ENCODE data around the gene HAO1. TPM values are rescaled to one million over a fixed set of nuclear protein-coding genes. Genes with fewer than 3 reads are reported as not detected.

HAO1 gene
- total RNA-seq, 1 donor, result not detected

- Histone ChIP-seq H3K9me3 (ENCODE audit: low read depth, low read length) (no peaks in the 10 kb centered on the region), H3K4me1 (ENCODE audit: insufficient read depth, low read length) (no peaks in the 10 kb centered on the region), H3K27me3 (ENCODE audit: insufficient read depth, low read length) (no peaks in the 10 kb centered on the region), H3K4me3 (ENCODE audit: low read length) (no peak overlapping the region)
These were observed 42.4 kb downstream of the HAO1 start for GRCh38 chr20:7897781-7898364.

DNA sequence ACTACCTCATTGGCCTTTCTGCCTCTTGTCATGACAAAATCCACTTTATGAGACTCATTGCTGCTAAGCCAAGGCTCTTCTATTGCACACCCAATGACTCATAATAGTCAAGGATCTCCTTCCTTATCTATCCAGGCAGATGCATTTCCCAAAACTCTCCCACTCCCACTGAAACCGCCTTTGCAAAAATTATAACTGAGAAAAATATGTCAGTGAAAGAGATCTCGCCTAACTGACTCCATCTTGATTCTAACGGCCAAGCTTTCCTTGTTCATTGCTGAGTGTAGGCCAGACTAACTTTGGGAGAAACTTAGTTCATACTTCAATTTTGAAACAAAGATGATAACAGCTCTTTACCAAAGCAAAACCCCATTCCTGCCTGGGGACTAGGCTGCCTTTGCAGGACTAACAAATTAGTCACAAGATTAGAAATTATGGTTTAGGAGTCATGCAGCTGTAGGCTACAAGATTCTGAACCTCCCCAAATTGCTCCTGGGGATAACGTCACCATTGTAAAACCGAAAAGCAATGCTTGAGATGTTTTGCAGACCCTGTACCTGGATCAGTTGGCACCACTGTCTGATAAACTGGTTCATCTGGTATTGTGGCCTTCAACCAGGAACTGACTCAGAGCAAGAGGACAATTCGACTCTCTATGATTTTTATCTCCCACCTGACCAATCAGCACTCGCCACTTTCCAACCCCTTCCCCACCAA lies 47.1 kb downstream of the HAO1 start:
- Histone ChIP-seq H3K9me3 (ENCODE audit: low read depth, low read length) (no peaks in the 10 kb centered on the region), H3K27me3 (ENCODE audit: insufficient read depth, low read length) (no peaks in the 10 kb centered on the region), H3K4me3 (ENCODE audit: low read length) (no peak overlapping the region), H3K4me1 (ENCODE audit: insufficient read depth, low read length) (no peaks in the 10 kb centered on the region)

- no peaks in the 10 kb centered on the region for H3K9me3 ChIP-seq (ENCODE audit: low read depth, low read length)
- no peaks in the 10 kb centered on the region for H3K27me3 ChIP-seq (ENCODE audit: insufficient read depth, low read length)
- no peak overlapping the region for H3K4me3 ChIP-seq (ENCODE audit: low read length)
- H3K4me1 ChIP-seq (ENCODE audit: insufficient read depth, low read length), result no peaks in the 10 kb centered on the region
These were observed 48.6 kb downstream of the HAO1 start for GRCh38 chr20:7891705-7892104.

DNA sequence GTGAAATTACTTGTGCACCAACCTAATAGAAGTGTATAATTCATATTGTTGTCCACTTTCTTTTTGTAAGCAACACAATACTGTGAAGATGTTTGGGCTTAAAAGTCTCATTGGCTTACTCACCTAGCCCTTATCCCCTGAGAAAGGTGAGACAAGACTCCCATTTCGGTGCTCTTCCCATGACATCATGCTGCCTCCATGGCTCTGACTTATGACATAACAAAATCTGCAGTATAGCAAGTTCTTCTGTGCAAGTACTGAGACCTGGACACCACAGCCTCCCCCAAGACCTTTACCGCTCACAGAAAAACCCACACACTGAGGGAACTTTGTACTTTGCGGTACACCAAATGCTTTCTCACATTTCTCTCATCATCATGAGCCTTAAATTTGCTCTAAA lies 50.5 kb downstream of the HAO1 start:
- no peaks in the 10 kb centered on the region for H3K9me3 ChIP-seq (ENCODE audit: low read depth, low read length)
- H3K4me3 ChIP-seq (ENCODE audit: low read length), result no peak overlapping the region
- no peaks in the 10 kb centered on the region for H3K4me1 ChIP-seq (ENCODE audit: insufficient read depth, low read length)
- no peaks in the 10 kb centered on the region for H3K27me3 ChIP-seq (ENCODE audit: insufficient read depth, low read length)

GRCh38 chr20:7883741-7884140 lies 56.5 kb downstream of the HAO1 start:
- H3K4me3 ChIP-seq (ENCODE audit: low read length), result no peak overlapping the region
- H3K27me3 ChIP-seq (ENCODE audit: insufficient read depth, low read length), result no peaks in the 10 kb centered on the region
- no peaks in the 10 kb centered on the region for H3K9me3 ChIP-seq (ENCODE audit: low read depth, low read length)
- H3K4me1 ChIP-seq (ENCODE audit: insufficient read depth, low read length), result peaks cover 3% of the 10 kb centered on the region

- no peaks in the 10 kb centered on the region for H3K9me3 ChIP-seq (ENCODE audit: low read depth, low read length)
- no peaks in the 10 kb centered on the region for H3K27me3 ChIP-seq (ENCODE audit: insufficient read depth, low read length)
- peaks cover 3% of the 10 kb centered on the region for H3K4me1 ChIP-seq (ENCODE audit: insufficient read depth, low read length)
- no peak overlapping the region for H3K4me3 ChIP-seq (ENCODE audit: low read length)
These were observed 56.9 kb downstream of the HAO1 start for GRCh38 chr20:7883309-7883708.

DNA sequence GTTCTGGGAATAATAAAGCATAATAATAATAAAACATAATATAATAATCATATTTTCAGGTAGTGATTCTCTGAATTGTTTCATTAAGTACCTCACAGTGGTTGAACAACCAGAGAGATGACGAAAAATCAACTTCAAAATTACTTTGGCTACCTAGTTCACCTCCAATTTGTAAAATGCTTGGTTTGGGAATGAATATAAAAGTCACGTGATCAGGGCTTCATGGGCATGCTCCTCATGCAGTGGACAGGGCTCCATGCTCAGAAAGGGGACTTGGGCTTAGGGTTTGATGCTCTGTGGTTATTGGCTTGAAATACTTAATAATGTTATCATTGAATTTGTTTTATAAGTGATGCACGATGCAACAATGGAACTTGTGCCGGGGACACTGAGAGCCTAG lies 58.2 kb downstream of the HAO1 start:
- Histone ChIP-seq H3K4me1 (ENCODE audit: insufficient read depth, low read length) (peaks cover 3% of the 10 kb centered on the region), H3K9me3 (ENCODE audit: low read depth, low read length) (no peaks in the 10 kb centered on the region), H3K27me3 (ENCODE audit: insufficient read depth, low read length) (no peaks in the 10 kb centered on the region), H3K4me3 (ENCODE audit: low read length) (no peak overlapping the region)

DNA sequence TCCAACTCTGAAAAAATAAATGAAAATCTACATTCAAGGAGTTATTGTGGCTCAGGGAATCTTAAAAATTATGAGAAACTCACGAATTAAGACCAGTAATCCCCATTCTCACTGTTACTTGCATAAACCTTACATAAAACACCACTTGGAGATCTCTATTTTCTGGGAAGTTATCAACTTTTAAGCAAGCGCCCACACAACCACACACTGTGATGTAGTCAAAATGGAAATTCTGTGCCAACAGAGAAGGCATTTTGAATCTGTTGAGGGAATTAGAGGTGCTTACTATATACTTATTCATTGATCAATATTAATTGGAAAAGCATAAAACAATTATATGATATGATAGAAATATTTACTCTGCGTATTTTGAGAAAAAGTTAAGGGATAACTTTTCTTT lies 58.7 kb downstream of the HAO1 start:
- Histone ChIP-seq H3K27me3 (ENCODE audit: insufficient read depth, low read length) (no peaks in the 10 kb centered on the region), H3K4me3 (ENCODE audit: low read length) (no peak overlapping the region), H3K4me1 (ENCODE audit: insufficient read depth, low read length) (peaks cover 3% of the 10 kb centered on the region), H3K9me3 (ENCODE audit: low read depth, low read length) (no peaks in the 10 kb centered on the region)

DNA sequence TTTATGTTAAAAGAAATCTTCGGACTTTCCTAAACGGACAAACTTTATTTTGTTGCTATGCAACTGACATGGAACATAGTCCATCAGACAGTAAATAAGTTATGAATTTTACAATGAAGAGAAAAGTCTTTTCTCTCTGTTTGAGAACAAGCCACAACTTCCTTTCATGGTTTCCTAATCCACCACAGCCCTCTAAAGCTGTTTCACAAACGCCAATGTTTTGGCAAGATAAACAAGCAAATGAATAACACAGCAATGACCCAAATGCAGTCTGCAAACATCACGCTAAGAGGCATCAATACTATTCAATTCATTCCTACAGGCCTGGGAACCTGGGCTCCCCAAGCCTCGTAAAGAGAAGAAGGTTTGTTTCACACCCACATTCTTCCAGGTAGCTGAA lies 60.4 kb downstream of the HAO1 start:
- Histone ChIP-seq H3K27me3 (ENCODE audit: insufficient read depth, low read length) (no peaks in the 10 kb centered on the region), H3K9me3 (ENCODE audit: low read depth, low read length) (no peaks in the 10 kb centered on the region), H3K4me3 (ENCODE audit: low read length) (no peak overlapping the region), H3K4me1 (ENCODE audit: insufficient read depth, low read length) (peaks cover 3% of the 10 kb centered on the region)

DNA sequence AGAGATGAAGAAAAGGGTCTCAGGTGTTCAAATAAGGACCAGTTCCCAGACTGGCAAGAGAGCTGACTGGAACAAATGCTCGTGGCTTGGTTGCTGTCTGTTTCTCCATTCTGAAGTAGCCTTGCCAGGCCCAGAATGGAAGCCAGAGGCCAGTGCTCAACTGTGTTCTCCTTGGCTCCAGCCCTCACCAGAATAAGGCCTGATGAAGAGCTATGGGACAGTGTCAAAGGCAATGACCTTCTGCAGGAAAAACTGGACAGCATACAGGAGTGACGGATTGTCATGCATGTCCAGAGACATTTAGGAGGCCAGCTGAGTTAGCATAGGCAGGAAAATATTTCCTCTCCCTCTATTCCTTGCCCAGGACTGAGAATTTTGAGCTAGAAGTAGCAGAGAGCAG lies 72.2 kb downstream of the HAO1 start:
- no peaks in the 10 kb centered on the region for H3K4me1 ChIP-seq (ENCODE audit: insufficient read depth, low read length)
- no peaks in the 10 kb centered on the region for H3K9me3 ChIP-seq (ENCODE audit: low read depth, low read length)
- H3K27me3 ChIP-seq (ENCODE audit: insufficient read depth, low read length), result no peaks in the 10 kb centered on the region
- no peak overlapping the region for H3K4me3 ChIP-seq (ENCODE audit: low read length)

DNA sequence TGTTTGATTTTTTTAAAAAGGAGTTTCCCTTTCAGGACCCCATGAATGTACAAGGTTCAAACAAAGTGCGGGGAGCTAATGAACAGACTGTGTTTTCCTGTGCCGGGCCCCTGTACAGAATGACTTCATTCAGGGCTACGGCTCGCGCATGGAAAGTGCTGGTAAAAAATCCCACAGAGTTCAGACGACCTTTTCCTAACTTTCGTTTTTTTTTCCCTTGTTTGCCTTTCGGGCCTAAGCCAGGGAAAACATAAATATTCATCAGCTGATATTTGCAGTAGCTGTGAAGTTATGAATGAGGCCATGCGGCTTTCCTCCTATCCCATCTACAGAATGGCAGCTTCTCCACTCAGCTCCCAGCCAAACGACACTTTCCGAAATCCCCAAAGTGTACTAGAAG lies 74.0 kb downstream of the HAO1 start:
- Histone ChIP-seq H3K9me3 (ENCODE audit: low read depth, low read length) (no peaks in the 10 kb centered on the region), H3K4me1 (ENCODE audit: insufficient read depth, low read length) (no peaks in the 10 kb centered on the region), H3K27me3 (ENCODE audit: insufficient read depth, low read length) (peaks cover 2% of the 10 kb centered on the region), H3K4me3 (ENCODE audit: low read length) (no peak overlapping the region)

DNA sequence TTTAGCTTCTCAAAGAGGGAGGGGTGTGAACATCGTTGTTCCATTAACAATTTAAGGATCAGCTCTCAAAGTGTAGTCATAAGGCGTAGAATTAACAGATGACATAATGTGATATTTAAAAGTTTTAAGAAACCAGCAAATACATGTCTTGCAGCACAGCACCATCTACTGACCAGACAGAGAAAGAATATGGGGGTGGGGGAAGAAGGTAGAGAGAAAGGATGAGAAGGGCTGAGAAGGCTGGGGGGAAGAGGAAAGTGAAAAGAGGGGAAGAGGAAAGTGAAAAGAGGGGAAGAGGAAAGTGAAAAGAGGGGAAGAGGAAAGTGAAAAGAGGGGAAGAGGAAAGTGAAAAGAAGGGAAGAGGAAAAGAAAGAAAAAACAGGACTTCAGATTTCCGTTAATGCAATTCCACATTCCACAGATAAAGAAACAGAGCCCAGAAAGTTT lies 80.9 kb downstream of the HAO1 start:
- peaks cover 2% of the 10 kb centered on the region for H3K27me3 ChIP-seq (ENCODE audit: insufficient read depth, low read length)
- H3K4me1 ChIP-seq (ENCODE audit: insufficient read depth, low read length), result peaks cover 4% of the 10 kb centered on the region
- no peaks in the 10 kb centered on the region for H3K9me3 ChIP-seq (ENCODE audit: low read depth, low read length)
- H3K4me3 ChIP-seq (ENCODE audit: low read length), result no peak overlapping the region

GRCh38 chr20:7858734-7859250 lies 81.5 kb downstream of the HAO1 start:
- Histone ChIP-seq H3K4me3 (ENCODE audit: low read length) (no peak overlapping the region), H3K9me3 (ENCODE audit: low read depth, low read length) (no peaks in the 10 kb centered on the region), H3K27me3 (ENCODE audit: insufficient read depth, low read length) (peaks cover 2% of the 10 kb centered on the region)

GRCh38 chr20:7856756-7857155 lies 83.5 kb downstream of the HAO1 start:
- Histone ChIP-seq H3K27me3 (ENCODE audit: insufficient read depth, low read length) (no peaks in the 10 kb centered on the region), H3K9me3 (ENCODE audit: low read depth, low read length) (no peaks in the 10 kb centered on the region), H3K4me3 (ENCODE audit: low read length) (no peak overlapping the region), H3K4me1 (ENCODE audit: insufficient read depth, low read length) (peaks cover 4% of the 10 kb centered on the region)

More at GRCh38 chr20:7858734-7859250, 81.5 kb downstream of the HAO1 start:
- peaks cover 4% of the 10 kb centered on the region for H3K4me1 ChIP-seq (ENCODE audit: insufficient read depth, low read length)

DNA sequence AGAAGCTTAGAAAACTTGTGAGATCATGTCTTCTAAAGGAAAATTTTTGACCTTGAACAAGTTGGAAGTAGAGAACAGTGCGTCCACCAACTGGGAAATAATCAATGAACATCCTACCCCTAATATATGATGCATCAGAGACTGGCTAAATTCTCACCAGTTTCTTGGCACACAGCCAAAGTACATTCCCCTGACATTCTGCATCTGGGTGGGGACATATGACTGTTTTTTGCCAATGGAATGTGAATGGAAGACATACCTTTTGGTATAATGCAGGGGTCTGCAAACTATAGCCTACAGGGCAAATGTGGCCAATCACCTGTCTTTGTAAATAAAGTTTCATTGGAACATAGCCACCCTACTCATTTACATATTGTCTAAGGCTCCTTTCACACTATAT lies 84.7 kb downstream of the HAO1 start:
- H3K9me3 ChIP-seq (ENCODE audit: low read depth, low read length), result no peaks in the 10 kb centered on the region
- H3K27me3 ChIP-seq (ENCODE audit: insufficient read depth, low read length), result no peaks in the 10 kb centered on the region
- peaks cover 4% of the 10 kb centered on the region for H3K4me1 ChIP-seq (ENCODE audit: insufficient read depth, low read length)
- no peak overlapping the region for H3K4me3 ChIP-seq (ENCODE audit: low read length)

GRCh38 chr20:7853493-7853892 lies 86.8 kb downstream of the HAO1 start:
- H3K9me3 ChIP-seq (ENCODE audit: low read depth, low read length), result no peaks in the 10 kb centered on the region
- peaks cover 4% of the 10 kb centered on the region for H3K4me1 ChIP-seq (ENCODE audit: insufficient read depth, low read length)
- no peak overlapping the region for H3K4me3 ChIP-seq (ENCODE audit: low read length)
- no peaks in the 10 kb centered on the region for H3K27me3 ChIP-seq (ENCODE audit: insufficient read depth, low read length)
